ENCODE results near the gene PLD1.

DNA sequence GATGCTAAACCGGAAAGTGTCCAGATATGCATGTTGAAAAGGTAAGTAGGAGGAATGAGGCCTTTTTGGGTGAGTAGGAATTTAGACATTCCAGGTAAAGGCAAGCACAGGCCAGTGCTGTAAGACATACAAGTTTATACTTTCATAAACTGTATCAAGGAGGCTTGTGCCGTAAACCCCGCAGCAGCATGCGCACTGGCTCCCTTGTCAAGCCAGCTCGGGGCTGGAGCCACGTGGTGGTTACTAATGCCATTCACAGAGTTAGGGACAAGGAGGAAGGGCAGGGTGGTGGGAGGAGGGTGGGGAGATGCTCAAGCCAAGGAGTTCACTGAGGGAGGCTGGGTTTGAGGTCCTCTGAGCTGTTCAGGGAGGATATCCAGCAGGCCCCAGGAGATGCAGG lies 35.8 kb downstream of the PLD1 start:
- TF ChIP-seq, protein P1, sequence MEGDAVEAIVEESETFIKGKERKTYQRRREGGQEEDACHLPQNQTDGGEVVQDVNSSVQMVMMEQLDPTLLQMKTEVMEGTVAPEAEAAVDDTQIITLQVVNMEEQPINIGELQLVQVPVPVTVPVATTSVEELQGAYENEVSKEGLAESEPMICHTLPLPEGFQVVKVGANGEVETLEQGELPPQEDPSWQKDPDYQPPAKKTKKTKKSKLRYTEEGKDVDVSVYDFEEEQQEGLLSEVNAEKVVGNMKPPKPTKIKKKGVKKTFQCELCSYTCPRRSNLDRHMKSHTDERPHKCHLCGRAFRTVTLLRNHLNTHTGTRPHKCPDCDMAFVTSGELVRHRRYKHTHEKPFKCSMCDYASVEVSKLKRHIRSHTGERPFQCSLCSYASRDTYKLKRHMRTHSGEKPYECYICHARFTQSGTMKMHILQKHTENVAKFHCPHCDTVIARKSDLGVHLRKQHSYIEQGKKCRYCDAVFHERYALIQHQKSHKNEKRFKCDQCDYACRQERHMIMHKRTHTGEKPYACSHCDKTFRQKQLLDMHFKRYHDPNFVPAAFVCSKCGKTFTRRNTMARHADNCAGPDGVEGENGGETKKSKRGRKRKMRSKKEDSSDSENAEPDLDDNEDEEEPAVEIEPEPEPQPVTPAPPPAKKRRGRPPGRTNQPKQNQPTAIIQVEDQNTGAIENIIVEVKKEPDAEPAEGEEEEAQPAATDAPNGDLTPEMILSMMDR (IDR thresholded peaks at IDR 0.05): no peak
- TF ChIP-seq POLR2A (IDR thresholded peaks at IDR 0.05): no peak

Measured in right lobe of liver (tissue), 4 donors.